Endothelial cell of umbilical vein (primary cell): ENCODE results near the gene TNRC6C. TPM values are rescaled to one million over a fixed set of nuclear protein-coding genes. Genes with fewer than 3 reads are reported as not detected.

Experiments
- BruUV-seq: library from RNA; stranded (reverse); fragments of 400-500 nt; replicated peaks from 2 replicates; lab custom pipeline; 2021; lab: Mats Ljungman, UMichigan
- CTCF ChIA-PET: fragments of 300-600, 350-600 bp; sonication (Branson Sonifier 250); formaldehyde crosslinking; loops from one replicate; lab custom pipeline; 2021; ENCODE audit warnings: antibody characterized with exemption, inconsistent platforms; lab: Charles Lee
- POLR2A ChIA-PET: fragments of 300-600, 350-600 bp; sonication (Branson Sonifier 250); formaldehyde crosslinking; loops from one replicate; lab custom pipeline; 2021; ENCODE audit warnings: antibody characterized with exemption, inconsistent platforms; lab: Charles Lee
- DNase-seq: peaks from one replicate; pipeline ENCODE4 v3.0.0-alpha.2; 2011; ENCODE audit warnings: low read depth, low spot score
- FAIRE-seq: peaks from 2 replicates; lab custom pipeline; 2011; peaks lifted over from hg19 to GRCh38; lab: Jason Lieb, UNC
- H2AFZ ChIP-seq: 2 replicates; pipeline ENCODE4 v1.6.0; 2012; ENCODE audit warnings: low read depth, low read length, control low read depth, inconsistent platforms
- H3K27ac ChIP-seq: 2 replicates; pipeline ENCODE4 v1.5.1; 2011; ENCODE audit warnings: low read depth, mild to moderate bottlenecking, control low read depth, low read length, moderate library complexity; ENCODE audit not compliant: insufficient read depth
- H3K27me3 ChIP-seq, 2 experiments: 2 replicates each; pipeline versions ENCODE4 v1.6.0 to v1.6.1; 2011; ENCODE audit warnings: low read length in 2 of 2, mixed read lengths in 1 of 2; ENCODE audit not compliant: control insufficient read depth in 2 of 2, insufficient read depth in 2 of 2
- H3K36me3 ChIP-seq, 2 experiments: 2 replicates in 1 of 2; 3 replicates in 1 of 2; pipeline ENCODE4 v1.5.1; 2011; ENCODE audit warnings: low read length in 2 of 2, mild to moderate bottlenecking in 1 of 2, moderate library complexity in 1 of 2; ENCODE audit not compliant: control insufficient read depth in 2 of 2, insufficient read depth in 2 of 2; ENCODE audit errors: extremely low read depth in 1 of 2
- H3K4me1 ChIP-seq: 3 replicates; pipeline ENCODE4 v1.5.1; 2011; ENCODE audit warnings: mild to moderate bottlenecking, low read length; ENCODE audit not compliant: control insufficient read depth, insufficient read depth; ENCODE audit errors: extremely low read depth
- H3K4me2 ChIP-seq: 2 replicates; pipeline ENCODE4 v1.6.1; 2011; ENCODE audit warnings: low read length, control low read depth, mixed read lengths; ENCODE audit not compliant: insufficient read depth
- H3K4me3 ChIP-seq, 3 experiments: fragments of 200-600 bp in 1 of 3; sonication (generic), shearing (Covaris generic) in 1 of 3; replicated peaks in 1 of 3; 2 replicates each; pipeline ENCODE4 v1.5.1; 2011 to 2016; ENCODE audit warnings: control low read depth in 3 of 3, low read length in 3 of 3, mild to moderate bottlenecking in 2 of 3, inconsistent platforms in 1 of 3, low read depth in 1 of 3, moderate library complexity in 1 of 3; ENCODE audit not compliant: insufficient read depth in 1 of 3
- H3K79me2 ChIP-seq: 2 replicates; pipeline ENCODE4 v1.6.0; 2012; ENCODE audit warnings: low read length, inconsistent platforms; ENCODE audit not compliant: control insufficient read depth, insufficient read depth
- H3K9ac ChIP-seq: replicated peaks from 2 replicates; pipeline ENCODE3; 2011; ENCODE audit warnings: low read length, control low read depth; ENCODE audit not compliant: insufficient read depth; ENCODE audit errors: extremely low read depth
- H3K9me1 ChIP-seq: replicated peaks from 3 replicates; pipeline ENCODE4 v1.6.0; 2011; ENCODE audit warnings: mild to moderate bottlenecking, low read length; ENCODE audit not compliant: control insufficient read depth, insufficient read depth; ENCODE audit errors: extremely low read depth
- H3K9me3 ChIP-seq: replicated peaks from 2 replicates; pipeline ENCODE4 v1.5.1; 2012; ENCODE audit warnings: low read length, inconsistent platforms; ENCODE audit not compliant: control insufficient read depth, insufficient read depth
- H4K20me1 ChIP-seq: replicated peaks from 2 replicates; pipeline ENCODE3; 2011; ENCODE audit warnings: mild to moderate bottlenecking, low read length; ENCODE audit not compliant: control insufficient read depth, insufficient read depth; ENCODE audit errors: extremely low read depth
- FOS ChIP-seq: IDR thresholded peaks from 2 replicates; pipeline ENCODE4 v1.6.1; 2011; ENCODE audit warnings: mild to moderate bottlenecking, low read length, moderate library complexity, borderline replicate concordance; ENCODE audit not compliant: insufficient read depth
- JUN ChIP-seq: IDR thresholded peaks from 2 replicates; pipeline ENCODE4 v1.6.1; 2011; ENCODE audit warnings: borderline replicate concordance, low read depth; ENCODE audit not compliant: insufficient read length, insufficient read depth
- MAX ChIP-seq: IDR thresholded peaks from 2 replicates; pipeline ENCODE4 v1.6.1; 2011; ENCODE audit not compliant: insufficient read depth, insufficient read length
- POLR2A ChIP-seq: IDR thresholded peaks from 2 replicates; pipeline ENCODE4 v1.6.1; 2012; ENCODE audit warnings: low read depth, mild to moderate bottlenecking, control low read depth, low read length
- POLR2AphosphoS5 ChIP-seq: IDR thresholded peaks from 2 replicates; pipeline ENCODE4 v1.6.1; 2012; ENCODE audit warnings: low read depth, mild to moderate bottlenecking, control low read depth, low read length, moderate library complexity; ENCODE audit not compliant: insufficient read depth
- dilution Hi-C: fragments of 300-500 bp; cut with MboI; formaldehyde crosslinking; loops from one replicate; pipeline ENCODE4 v1.15.0; 2019; ENCODE audit warnings: low sequenced_read_pairs; ENCODE audit not compliant: extremely low pct_ligation_motif_present
- intact Hi-C: fragments of 100-400 bp; cut with micrococcal nuclease; formaldehyde crosslinking; loops from one replicate; pipeline ENCODE4 v1.10.0; 2022
- polyA plus RNA-seq, 4 experiments: library from polyadenylated mRNA; depleted of rRNA in 3 of 4; stranded (reverse) in 3 of 4; unstranded in 1 of 4; fragments of >200 nt; gene quantifications; 2 replicates each; pipeline versions ENCODE4 v1.2.1 to v1.2.3, GENCODE V29; 2011 to 2012; ENCODE audit warnings: missing spikeins in 1 of 4
- total RNA-seq: library from RNA; stranded (reverse); gene quantifications from 2 replicates; pipeline ENCODE4 v1.2.3, GENCODE V29; 2021

Gene TNRC6C
- total and polyA plus RNA-seq, 2 donors (not counting 3 experiments of a cell fraction or from before 2014, with no cell fraction given): 2.1 to 17.5 TPM

GRCh38 chr17:78111016-78111726 is 152.7 kb downstream of the TNRC6C start:
- Histone ChIP-seq H3K9me1 (no peaks in the 10 kb centered on the region), H3K79me2 (no peaks in the 10 kb centered on the region), H3K4me3 (no peak overlapping the region), H3K9me3 (no peaks in the 10 kb centered on the region), H3K4me1 (no peaks in the 10 kb centered on the region), H4K20me1 (no peaks in the 10 kb centered on the region), H2AFZ (no peak overlapping the region), H3K27me3 (no peaks in the 10 kb centered on the region), H3K36me3 (peaks cover 0 to 6% of the 10 kb centered on the region in 2 experiments), H3K4me2 (no peak overlapping the region), H3K9ac (no peak overlapping the region), H3K27ac (no peak overlapping the region)
- ChIA-PET CTCF (interaction anchor here (1.1 to 3.7 kb wide), 6 partner anchors 24 to 140 kb away, joined by 3 to 14 read pairs (median 6); no protein-coding TSS in a partner anchor), POLR2A (no interaction called here)
- dilution Hi-C loops (no loop called here), intact Hi-C loops (no loop called here)
- no peak for TF ChIP-seq FOS
- TF ChIP-seq POLR2A: no peak
- no peak for TF ChIP-seq MAX
- no peak for TF ChIP-seq POLR2AphosphoS5
- no peak for TF ChIP-seq JUN
- DNase-seq (no peak), FAIRE-seq (no peak)
- BruUV-seq: no TSS peak
